GM19099 (cell line): ENCODE results near the gene TPX2.

Experiments
- POLR2A ChIP-seq: IDR thresholded peaks from 3 replicates; pipeline ENCODE4 v1.6.1; 2011; ENCODE audit warnings: low read depth; ENCODE audit not compliant: insufficient read length; ENCODE audit errors: extremely low read depth

The TPX2 gene

DNA sequence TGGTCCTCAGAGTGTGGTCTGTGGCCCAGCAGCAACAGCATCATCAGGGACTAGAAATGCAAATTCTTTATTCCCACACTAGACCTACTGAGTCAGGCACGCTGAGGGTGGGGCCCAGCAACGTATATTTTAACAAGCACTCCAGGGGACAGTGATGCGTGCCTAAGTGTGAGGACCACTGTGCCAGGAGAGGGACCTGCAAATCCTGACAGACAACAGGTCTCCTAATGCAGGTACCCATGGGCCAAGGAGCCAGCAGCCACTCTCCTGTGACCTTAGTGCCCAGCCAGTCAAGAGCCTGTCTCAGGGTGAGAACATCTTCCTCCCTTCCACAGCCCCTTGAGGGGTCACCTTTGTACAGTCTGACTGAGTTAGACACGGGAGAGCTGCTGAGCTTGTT lies 72.1 kb downstream of the TPX2 start:
- no peak for TF ChIP-seq POLR2A

- TF ChIP-seq POLR2A, result no peak
Measured at GRCh38 chr20:31811796-31812728, 73.0 kb downstream of the TPX2 start.

DNA sequence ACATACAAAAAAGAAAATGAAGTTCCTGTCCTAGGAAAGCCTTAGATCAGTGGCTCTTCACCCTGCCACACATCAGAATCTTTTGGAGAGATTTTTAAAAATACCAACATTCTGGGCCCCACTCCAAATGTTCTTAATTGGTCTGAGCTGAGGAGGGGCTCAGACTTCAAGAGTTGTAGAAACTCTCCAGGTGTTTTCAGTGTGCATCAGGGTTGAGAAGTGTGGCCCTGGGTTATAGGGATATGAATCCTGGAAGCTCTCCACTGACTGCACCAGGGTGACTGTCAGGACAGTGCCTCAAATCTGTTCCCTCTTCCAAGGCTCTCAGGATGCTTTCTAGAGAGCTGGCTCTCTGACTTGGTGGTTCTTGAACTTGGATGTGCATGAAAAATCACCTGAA lies 74.5 kb downstream of the TPX2 start:
- no peak for TF ChIP-seq POLR2A

- no peak for TF ChIP-seq POLR2A
Measured at GRCh38 chr20:31815408-31816188, 76.5 kb downstream of the TPX2 start.

GRCh38 chr20:31816221-31816620 lies 77.1 kb downstream of the TPX2 start:
- no peak for TF ChIP-seq POLR2A

DNA sequence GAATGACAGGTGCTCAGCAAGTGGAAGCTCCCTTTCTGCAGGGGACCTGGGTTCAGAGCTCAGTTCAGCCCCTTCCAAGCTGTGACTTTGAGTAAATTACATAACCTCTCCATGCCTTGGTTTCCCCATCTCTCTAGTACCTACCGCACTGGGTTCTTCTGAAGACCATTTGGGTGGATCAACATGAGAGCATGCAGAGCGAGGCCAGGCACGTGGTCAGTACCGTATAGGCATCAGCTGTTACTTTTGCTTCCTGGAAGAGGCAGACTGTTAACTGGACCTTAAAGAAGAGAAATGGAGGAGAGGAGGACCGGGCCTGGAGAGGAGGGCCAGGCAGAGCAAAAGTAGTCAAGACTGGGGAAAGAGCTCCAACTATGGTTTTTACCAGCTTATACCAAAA lies 78.4 kb downstream of the TPX2 start:
- TF ChIP-seq POLR2A, result no peak

- no peak for TF ChIP-seq POLR2A
Measured at GRCh38 chr20:31818376-31818908, 79.4 kb downstream of the TPX2 start.

GRCh38 chr20:31819083-31819784 lies 80.1 kb downstream of the TPX2 start, which contains the start of gene MYLK2:
TSS of gene MYLK2 (plus strand) at chr20:31819356. CDS start at chr20:31819581, 225 bp downstream.
- no peak for TF ChIP-seq POLR2A

DNA sequence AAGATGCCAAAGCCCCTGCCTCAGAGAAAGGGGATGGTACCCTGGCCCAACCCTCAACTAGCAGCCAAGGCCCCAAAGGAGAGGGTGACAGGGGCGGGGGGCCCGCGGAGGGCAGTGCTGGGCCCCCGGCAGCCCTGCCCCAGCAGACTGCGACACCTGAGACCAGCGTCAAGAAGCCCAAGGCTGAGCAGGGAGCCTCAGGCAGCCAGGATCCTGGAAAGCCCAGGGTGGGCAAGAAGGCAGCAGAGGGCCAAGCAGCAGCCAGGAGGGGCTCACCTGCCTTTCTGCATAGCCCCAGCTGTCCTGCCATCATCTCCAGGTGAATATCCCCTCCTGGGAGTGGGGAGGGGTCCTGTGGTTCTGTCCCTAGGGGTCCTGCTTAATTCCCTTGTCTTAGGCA lies 81.1 kb downstream of the TPX2 start:
- no peak for TF ChIP-seq POLR2A

GRCh38 chr20:31821427-31821826 lies 82.3 kb downstream of the TPX2 start:
- TF ChIP-seq POLR2A, result no peak

DNA sequence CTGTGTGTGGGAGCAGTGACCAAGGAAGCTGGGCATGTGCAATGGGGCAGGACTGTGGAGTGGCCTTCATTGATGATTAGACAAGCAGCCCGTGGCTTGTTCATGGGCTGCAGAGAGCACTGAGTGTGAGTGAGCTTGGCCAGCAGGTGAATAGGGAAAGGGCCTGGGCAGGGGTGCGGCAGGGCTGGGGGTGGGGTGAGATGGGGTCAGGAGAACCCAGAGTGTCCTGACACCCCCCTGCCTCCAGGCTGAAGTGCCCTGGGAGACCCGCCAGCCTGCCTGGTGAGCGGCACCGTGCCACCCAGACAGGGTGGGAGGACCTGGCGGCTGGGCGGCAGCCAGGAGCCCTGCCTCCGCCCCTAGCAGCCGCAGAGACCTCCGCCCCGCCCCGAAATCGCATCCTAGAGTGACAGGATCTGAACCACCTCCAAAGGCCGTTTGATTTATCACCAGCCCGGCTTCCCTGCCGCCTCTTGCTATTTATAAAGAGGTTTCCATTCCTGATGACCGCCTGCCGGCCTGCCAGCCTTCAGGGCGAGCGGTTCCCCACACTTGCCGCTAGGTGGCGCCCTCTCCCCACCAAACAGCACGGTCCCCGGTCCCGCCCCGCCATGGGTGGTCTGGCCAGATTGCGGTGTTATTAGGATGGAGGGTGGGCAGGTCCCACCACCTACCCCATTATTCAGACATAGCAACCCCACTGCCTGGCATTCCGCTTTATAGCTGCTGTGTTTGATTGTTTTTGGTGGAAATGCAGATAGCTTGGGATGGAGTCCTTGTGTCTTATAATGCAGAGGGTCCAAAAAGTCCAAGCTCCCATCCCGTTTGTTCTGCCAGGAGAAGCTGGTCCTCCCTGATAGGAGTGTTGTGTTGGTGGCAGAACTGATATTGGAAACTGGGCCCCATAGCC lies 83.6 kb downstream of the TPX2 start:
- no peak for TF ChIP-seq POLR2A

DNA sequence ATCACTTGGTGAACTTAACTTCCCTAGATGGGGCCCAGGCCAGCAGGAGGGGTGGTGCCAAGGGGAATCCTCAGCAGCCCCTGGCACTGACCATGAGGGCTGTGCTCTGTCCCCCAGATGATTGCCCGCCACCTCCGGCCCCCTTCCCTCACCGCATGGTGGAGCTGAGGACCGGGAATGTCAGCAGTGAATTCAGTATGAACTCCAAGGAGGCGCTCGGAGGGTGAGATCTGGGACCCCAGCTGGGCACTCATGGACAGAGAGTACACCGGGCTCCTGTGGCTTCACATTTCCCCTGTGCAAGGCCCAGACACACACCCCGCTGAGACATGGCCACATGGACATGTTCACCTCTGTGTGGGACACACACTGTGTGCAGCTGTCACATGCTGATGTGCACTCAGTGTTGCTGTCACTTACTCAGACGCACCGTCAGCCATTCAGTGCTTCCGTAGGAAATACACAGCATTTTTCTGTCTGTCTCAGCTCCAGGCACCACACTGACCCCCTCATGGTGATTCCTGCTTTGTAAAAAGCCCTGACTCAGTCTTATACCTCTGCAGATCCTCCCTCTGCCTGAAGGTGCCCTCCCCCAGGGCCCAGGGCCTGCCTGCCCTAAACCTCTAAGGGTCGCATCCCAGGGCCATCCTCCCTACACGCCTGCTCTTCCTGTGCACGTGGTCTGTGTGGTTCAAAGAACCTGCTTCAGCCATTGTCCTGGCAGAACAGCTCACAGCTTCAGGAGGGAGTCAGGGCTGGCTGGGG lies 84.5 kb downstream of the TPX2 start:
- no peak for TF ChIP-seq POLR2A

GRCh38 chr20:31824125-31824485 lies 85.0 kb downstream of the TPX2 start:
- no peak for TF ChIP-seq POLR2A

- TF ChIP-seq POLR2A, result no peak
Measured at GRCh38 chr20:31824554-31825313, 85.6 kb downstream of the TPX2 start.
